DOHH2 (cell line): ENCODE data around the gene SGCD.

ENCODE experiments used
- EZH2phosphoT487 ChIP-seq: fragments of 200-600 bp; sonication (generic); IDR thresholded peaks from 2 replicates; pipeline ENCODE4 v1.6.1; 2017; ENCODE audit warnings: borderline replicate concordance, mild to moderate bottlenecking, antibody characterized with exemption, low read length, moderate library complexity, mixed read lengths
- TF ChIP-seq, protein P1 (sequence below): fragments of 200-600 bp; sonication (generic); IDR thresholded peaks from one replicate; pipeline ENCODE4 v1.5.1; 2014; ENCODE audit warnings: antibody characterized with exemption, mild to moderate bottlenecking, low read depth, low read length; ENCODE audit not compliant: poor library complexity, severe bottlenecking

DNA sequence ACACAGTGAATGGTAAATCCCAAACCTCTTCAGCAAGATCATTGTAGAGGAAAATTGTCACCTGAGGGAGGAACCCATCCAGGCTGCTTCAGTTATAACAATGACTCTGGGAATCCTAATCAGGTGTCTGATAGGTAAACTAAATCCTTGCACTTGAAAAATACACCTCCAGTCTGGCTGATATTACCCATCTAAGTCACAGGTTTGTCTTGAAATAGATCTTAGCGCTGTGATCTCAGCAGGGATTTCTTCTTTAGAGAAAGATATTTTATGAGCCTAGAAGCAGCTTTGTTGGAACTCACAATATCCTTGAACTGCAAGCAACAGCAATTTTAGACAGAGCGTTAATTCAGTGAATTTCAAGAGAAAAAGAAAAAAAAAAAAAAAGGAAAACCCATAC is 149.7 kb downstream of the SGCD start:
- TF ChIP-seq, protein P1, sequence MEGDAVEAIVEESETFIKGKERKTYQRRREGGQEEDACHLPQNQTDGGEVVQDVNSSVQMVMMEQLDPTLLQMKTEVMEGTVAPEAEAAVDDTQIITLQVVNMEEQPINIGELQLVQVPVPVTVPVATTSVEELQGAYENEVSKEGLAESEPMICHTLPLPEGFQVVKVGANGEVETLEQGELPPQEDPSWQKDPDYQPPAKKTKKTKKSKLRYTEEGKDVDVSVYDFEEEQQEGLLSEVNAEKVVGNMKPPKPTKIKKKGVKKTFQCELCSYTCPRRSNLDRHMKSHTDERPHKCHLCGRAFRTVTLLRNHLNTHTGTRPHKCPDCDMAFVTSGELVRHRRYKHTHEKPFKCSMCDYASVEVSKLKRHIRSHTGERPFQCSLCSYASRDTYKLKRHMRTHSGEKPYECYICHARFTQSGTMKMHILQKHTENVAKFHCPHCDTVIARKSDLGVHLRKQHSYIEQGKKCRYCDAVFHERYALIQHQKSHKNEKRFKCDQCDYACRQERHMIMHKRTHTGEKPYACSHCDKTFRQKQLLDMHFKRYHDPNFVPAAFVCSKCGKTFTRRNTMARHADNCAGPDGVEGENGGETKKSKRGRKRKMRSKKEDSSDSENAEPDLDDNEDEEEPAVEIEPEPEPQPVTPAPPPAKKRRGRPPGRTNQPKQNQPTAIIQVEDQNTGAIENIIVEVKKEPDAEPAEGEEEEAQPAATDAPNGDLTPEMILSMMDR: no peak
- TF ChIP-seq EZH2phosphoT487: no peak
